ENCODE results near the gene ITM2C.

The ITM2C gene, protein sequence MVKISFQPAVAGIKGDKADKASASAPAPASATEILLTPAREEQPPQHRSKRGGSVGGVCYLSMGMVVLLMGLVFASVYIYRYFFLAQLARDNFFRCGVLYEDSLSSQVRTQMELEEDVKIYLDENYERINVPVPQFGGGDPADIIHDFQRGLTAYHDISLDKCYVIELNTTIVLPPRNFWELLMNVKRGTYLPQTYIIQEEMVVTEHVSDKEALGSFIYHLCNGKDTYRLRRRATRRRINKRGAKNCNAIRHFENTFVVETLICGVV

DNA sequence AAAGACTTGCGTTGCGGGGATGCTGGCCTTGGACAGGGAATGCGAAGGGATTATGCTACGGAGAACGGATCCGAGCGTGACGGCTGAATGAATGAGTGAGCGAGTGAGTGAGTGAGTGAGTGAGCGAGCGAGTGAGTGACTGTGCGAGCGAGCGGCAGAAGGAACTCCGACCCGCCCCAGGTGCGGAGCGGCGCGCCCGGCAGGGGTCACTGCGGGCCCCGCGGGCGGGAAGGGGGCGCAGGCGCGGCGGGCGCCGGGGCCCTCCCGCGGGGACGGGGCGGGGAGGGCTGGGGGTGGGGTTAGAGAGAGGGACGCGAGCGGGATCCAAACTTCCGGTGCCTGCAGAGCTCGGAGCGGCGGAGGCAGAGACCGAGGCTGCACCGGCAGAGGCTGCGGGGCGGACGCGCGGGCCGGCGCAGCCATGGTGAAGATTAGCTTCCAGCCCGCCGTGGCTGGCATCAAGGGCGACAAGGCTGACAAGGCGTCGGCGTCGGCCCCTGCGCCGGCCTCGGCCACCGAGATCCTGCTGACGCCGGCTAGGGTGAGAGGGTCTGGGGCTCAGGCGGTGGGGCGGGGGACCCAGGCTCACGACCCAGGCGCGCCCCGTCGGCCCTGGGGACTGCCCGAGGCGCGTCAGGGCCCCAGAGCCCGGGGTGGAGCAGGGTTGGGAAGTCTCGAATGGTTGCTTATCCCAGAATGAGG lies at the start of gene ITM2C:
ITM2C (plus strand) TSS at position 338 of the 702 bp plus-strand sequence; CDS start at position 422, 84 bp downstream.
- peak; percentile 35 for DNase-seq

DNA sequence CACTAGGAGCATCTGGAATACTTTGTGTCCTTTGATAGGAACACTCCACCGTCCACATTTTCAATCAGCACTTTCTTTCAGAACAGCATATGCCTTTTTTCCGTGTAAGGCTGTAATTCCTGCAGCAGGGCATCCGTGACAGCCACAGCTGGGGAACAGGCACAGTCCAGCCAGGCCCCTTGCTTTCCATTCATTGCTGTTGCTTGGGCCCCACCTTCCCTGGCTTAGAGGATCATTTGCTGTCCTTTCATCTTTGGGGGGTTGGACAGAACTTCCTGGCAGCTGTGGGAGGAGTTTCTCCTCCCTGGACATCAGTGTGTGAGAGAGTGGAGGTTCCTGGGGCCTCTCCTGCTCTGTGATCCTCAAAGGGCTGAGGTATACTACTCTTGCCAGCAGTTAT lies 49.7 kb upstream of the ITM2C start:
- DNase-seq: no peak

DNA sequence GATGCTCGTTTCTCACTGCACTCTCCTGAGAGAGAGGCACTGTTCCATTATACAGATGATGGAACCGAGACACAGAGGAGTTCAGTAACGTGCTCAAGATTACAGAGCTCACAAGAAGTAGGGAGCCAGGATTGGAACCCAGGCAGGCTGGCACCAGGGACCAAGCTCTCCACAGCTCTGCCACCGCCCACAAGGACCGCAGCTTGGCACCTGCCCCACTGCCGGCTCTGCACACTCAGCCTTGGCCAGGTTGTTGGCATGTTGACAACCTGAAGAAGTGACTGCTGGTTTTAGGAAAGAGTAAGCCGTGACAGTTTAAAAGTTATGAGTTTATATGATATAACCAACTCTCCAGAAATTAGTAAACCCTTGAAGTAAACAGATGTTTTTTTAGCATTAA lies 48.0 kb upstream of the ITM2C start:
- DNase-seq: no peak

DNA sequence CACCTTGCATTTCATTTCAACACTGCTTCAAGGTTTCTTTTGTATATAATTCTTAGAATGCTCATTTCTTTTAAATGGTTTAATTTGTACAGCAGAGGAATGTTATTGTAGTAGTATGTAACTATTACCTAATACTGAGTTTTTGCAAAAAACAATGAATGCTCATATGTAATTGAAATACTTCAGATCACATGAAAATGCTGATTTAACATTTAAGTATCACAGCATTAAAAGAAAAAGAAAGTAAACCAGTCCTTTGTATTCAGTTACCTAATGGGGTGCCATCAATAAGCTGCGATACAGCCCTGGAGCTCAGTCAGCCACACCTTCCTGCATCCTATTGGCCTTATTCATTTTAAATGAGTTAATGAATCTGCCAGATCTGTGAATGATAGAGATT lies 45.3 kb upstream of the ITM2C start:
- no peak for DNase-seq

DNA sequence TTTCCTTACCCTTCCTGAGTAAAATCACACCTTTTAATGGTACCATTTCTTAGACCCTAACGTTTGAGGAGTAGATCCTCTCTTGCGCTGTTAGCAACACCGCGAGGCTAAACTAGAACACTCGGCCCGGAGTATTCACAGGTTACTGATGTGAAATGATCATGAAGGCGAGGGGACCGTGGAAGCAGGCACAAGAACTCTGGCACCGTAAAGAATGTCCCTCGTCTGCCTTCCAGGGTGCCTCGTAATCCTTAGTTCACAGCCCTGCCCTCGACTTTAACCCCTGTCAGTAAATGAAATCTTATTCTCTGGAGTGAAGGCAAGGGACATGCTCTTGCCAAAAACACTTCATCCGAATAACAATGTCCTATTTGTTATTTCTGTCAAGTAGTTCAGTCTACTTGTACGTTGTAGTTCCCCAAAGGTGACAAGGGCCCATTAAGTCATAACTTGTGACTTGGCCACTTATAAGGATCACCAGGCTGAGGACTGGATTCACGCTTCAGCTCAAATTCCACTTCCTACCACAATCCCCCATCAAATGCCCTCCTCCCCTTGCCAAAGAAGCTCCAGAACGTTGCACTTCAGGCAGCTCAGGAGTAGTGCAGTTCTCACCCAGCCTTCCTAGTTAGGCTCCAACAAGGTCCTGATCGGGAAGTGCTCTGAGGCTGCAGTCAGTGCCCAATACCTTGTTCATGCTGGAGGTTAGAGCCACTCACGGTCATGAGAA lies 43.3 kb upstream of the ITM2C start:
- no peak for DNase-seq

DNA sequence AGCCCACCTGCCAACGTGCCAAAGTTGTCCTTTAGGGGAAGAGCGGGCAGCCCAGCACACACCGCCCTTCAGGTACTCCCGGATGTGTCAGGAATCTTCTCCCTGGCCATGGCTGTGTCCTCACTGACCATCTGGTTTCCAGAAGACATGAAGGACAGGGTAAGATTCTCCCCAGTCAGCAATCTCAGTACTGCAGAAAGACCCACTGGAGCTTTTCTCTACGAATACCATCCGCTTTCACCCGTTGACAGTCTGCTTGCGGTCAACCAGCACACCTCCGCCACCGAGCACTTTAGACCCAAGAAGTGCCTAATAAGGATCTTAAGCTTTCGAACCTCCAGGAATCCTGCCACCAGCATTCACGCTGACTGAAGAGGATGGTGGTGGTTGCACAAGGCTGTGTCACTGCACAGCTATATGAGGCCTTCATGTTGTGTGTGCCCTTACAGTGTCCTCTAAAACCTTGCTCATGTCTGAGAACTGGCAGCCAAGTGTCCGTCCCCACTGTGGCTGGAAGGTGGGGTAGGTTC lies 42.7 kb upstream of the ITM2C start:
- DNase-seq: no peak

DNA sequence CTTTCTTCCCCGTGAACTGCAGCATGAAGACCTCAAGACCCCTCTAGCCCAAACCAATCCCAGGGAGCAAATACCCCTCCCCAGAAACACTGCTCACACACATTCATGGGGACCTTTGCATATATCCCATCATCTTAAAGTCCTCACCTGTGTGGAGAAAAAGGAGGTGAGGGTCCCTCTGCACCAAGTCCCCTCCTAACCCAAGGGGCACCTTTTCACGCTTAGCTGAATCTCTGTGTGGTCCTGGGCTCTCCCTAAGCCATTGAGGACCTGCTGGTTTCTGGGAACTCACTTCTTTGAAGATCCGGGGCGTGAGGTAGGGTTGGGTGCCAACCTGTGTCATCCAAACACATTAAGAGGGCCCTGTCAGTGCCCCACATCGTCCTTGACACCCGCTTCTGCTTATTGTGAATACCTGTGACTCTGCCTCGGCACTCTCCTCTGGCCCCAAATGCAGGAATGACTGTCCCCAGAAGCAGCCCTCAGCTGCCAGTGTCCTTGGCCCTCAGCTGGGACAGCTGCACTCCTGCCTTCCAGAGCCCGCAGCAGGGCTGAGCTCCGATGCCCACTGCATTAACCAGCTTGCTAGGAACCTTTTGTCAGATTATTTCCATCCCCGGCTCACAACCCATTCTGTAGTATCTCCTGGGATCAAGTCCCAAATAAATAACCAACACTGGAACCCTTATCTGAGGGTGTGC lies 41.3 kb upstream of the ITM2C start:
- no peak for DNase-seq

DNA sequence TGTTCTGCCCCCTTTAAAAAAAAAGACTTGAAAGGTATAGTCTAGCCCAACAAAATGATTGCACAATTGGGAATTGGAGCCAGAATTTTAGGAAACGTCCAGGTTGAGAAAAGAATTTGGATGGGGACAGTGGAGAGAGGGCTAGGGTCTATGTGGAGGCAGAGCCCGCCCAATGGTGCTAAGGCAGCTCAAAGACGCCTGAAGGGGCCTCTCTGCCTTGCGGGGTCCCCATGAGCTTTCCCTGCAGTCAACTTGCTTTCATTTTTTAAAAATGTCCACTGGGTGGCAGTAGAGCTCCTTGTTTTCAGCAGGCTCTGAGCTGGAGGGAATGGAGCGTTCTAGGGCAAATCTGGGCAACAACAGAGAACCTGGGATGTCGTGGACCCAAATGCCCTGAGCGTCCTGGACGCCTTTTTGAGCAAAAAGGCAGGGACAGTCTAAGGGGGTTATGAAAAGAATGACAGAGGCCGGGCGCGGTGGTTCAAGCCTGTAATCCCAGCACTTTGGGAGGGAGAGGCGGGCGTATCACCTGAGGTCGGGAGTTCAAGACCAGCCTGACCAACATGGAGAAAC lies 40.2 kb upstream of the ITM2C start:
- peak; percentile 43 for DNase-seq

DNA sequence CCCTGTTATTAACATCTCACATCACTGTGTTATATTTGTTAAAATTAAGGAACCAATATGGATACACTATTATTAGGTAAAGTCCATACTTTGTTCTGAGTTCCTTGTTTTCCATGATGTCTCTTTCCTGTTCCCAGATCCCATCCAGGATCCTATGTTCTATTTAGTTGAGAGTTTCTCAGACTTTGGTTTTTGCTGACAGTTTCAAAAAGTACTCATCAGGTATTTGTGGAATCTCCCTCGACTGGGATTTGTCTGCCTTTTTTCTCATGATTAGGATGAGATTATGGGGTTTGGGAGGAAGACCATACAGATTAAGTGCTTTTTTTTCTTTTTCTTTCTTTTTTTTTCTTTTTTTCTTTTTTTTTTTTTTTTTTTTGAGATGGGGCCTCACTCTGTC lies 39.4 kb upstream of the ITM2C start:
- DNase-seq: no peak

DNA sequence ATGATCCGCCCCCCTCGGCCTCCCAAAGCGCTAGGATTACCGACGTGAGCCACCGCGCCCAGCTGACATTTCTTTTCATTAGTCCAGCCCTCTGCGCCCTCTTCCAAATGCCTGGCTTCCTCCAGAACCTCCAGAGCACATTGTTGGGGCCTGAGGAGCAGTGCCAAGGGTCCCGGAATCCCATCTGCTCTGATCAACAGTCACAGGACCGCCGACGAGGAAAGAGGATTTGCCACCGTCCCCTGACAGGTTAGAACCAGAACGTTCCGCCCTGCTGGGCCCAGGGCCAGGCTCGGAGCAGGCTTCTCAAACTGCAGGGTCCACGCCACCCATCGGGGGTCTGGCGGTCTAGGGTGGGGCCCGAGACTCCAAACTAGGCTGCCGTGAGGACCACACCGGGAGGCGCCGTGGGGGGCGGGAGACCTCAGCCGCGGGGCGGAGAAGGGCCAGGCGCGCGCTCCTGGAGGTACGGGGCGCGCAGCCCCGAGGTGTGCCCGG lies 36.9 kb upstream of the ITM2C start:
- DNase-seq: no peak

DNA sequence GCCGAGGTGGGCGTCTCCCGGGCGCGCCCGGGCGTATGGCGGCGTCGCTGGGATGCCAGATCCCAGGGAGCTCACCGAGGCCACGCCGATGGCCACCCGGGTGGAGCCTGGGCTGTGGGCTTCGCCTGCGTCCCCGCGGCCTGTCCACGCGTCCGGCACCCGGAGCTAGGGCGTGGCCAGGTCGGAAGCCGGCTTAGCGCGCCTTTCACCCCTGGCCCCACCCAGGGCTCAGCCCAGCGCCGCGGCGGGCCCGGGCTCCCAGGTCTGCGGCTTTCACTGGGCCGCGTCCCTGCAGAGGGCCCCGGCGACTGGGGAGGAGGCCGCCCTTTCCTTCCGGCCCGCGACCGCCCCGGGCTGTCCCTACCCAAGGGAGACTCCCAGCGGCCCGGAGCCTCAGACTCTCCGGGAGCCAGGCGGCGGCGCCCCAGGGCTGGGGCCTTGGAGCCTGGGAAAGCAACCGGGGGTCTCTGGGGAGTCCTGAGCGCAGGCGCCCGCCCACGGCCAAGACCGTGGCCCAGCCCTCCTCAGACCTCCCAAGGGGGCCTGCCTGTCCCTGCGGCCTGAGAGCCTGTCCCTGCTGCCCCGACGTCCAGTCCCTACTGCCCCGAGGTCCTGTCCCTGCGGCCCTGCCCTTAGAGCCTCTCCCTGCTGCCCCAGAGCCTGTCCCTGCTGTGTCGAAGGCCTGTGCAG lies 36.3 kb upstream of the ITM2C start:
- DNase-seq: no peak

DNA sequence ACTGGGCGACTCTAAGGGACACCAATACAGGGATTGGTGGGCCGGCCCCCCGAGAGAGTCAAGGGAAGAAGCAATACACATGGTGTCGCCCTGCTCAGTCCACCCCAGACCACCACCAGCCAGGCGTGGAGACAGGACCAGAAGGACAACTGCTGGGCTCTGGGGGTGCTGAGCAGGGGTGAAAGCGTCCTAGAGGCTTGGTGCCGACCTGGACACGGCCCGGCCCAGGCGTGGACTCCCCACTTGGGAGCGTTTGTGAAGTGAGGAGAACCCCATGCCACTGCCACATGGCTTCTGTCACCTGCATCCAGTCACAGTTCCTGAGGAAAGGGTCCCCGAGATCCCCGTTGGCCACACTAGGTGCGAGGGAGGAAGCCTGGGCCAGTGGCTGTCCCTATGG lies 35.4 kb upstream of the ITM2C start:
- no peak for DNase-seq

DNA sequence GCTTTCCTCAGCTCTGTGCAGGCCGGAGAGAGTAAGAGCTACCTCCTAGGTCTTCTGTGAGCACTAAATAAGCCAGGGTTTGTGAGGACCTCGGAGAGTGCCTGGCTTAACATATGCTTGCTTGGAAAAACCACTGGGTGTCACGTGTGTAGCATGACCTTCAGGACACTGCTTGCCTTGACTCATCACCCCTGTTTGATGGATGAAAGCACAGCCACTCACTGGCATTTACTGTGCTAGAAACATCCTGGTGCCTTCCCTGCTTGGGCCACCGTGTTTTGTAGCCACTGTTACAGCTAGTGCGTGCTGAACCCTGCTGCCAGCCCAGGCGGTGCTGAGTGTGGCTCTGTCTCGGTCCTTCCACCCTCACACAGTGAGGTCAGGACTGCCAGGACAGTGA lies 34.8 kb upstream of the ITM2C start:
- DNase-seq: no peak

DNA sequence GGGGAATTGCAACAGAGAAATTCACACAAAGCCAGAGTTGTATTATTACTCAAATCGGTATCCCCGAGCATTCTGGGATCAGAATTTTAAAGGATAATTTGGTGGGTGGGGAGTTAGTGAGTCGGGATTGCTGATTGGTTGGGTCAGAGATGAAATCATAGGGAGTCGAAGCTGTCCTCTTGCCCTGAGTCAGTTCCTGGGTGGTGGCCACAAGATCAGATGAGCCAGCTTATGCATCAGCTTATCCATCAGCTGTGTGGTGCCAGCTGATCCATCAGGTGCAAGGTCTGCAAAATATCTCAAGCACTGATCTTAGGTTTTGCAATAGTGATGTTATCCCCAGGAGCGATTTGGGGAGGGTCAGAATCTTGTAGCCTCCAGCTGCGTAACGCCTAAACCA lies 34.3 kb upstream of the ITM2C start:
- DNase-seq: no peak

DNA sequence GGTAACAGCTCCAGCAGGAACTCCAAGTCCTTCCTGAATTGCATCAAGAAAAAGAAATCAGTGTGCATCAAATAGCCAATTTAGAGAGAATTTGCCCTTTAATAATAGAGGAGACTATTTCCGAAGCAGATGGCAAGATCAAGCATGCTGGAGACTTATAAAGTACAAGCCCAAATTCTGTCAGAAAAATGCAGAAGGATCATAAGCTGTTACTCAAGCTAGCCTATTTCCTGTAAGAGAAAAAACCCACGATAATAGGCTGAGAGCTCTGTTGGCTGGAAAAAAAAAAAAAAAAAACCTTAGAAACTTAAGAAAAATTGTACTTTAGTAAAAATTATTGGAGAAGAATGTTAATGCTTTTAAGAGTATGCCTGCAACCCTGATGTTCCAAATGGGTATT lies 24.4 kb upstream of the ITM2C start:
- DNase-seq: peak; percentile 11

DNA sequence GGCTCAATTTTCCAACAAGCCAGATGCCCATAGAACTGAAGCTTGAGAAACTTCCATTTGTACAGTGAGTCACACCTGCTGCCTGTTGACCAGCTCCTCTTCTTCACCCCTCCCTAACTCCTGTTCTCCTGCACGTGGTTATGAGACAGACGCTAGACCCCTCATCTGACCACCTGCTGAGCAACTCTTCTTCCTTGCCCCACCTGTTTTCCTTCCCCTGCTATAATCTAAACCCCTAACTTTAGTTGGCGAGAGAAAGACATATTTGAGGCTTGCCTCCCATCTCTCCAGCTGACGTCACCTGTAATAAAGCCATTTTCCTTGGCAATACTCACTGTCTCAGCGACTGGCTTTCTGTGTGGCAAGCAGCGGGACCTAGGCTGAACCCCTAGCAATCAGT lies 22.3 kb upstream of the ITM2C start:
- no peak for DNase-seq

DNA sequence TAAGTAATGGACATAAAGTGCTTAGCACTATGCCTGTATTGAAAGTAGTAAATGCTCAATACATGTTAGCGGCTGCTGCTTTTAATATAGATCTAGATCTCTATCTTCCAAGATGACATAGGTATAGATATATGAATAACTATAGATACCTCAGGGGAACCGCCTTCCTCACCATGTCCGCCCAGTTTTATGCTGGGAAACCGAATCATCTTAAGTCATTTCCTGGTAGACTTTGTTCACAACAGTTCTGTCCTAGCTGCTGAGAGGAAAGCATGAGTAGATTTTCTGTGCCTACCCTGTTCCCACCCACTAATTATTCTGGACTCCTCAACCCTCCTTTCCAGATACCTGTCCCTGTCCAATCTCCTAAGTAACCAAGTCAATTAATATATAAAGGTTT lies 21.6 kb upstream of the ITM2C start:
- no peak for DNase-seq

DNA sequence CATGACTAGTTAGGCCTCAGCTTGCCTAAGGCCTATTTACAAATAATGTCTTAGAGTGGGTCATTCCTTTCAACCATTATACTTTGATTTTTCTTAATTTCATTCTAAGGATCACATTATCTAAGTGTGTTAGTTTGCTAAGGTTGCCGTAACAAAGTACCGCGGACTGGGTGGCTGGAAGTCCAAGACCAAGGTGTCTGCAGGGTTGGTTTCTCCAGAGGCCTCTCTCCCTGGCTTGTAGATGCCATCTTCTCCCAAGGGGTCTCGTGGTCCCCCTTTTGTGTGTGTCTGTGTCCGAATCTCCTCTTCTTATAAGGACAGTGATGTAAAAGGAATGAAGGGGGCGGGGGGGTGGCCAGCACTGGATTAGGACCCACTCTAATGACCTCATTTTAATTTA lies 18.4 kb upstream of the ITM2C start:
- no peak for DNase-seq

DNA sequence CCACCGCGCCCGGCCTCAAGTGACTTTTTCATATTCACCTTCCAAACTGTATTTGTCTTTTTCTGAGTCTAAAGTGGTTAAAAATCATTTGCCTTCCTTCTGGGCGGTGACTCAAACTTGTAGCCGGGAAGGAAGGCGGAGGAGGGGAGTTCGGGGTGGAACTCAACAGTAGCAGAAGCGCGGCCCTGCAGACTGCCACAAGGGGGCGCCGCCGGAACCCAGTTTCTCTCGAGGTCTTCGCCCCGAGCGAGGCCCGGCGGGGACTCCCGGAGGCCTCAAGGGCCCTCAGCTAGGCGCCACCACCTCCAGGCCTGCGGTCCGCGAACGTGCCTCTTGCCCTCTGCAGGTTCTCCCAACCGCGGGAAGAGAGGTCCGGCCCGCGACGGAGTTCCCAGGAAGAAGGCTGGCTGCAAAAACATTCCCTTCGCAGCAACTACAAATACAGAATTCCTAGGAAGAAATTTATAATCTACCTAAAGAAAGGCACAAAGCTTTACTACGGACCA lies 16.8 kb upstream of the ITM2C start:
- peak; percentile 70 for DNase-seq

DNA sequence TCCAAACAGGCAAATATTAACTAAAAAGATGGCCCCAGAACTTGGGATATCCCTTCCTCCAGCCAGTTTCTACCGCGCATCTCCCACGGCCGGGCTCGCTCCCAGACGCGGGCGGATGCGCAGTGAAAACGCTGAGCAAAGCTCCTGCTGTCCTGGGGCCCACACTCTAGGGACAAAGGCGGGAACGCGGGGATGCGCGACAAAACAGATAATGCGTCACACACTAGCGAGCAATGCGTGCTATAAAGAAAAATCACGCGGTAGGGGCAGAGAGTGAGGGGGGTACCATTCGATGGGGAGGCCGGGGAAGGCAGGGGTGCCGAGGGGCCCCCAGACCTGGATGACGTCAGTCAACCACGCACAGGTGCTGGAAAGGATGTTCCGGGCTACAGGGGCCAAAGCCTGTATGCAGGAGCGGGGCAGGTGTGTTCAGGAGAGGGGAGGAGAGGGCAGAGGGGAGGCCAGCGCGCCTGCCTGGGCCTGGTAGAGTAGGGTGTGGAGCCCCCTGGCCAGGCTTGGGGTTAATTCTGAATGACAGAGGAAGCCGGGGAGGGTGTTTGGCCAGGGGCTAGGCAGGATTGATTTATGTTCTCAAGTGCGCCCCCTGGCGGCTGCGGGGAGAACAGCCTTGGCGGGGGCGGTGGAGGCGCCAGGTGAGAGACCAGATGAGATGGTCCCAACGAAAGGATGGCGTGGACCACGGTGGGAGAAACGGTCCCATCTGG lies 14.9 kb upstream of the ITM2C start:
- DNase-seq: no peak

DNA sequence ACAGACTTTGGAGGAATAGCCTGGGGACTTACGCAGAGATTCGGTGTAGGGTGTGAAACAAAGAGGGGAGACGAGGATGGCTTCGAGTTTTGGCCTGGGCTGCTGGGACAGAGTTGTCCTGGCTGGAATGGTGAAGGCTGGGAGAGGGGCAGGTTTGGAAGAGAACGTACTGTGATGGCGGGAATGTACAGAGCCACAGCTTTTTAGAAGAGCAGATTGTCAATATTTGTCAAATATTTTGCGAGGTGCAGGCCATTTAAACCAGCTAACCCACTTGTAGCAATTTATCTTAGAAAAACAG lies 14.4 kb upstream of the ITM2C start:
- DNase-seq: no peak

Measured in KG1 (cell line).